SH-SY5Y (cell line): Measurements from ENCODE around the gene KNOP1.

Experiments
- GATA2 ChIP-seq: IDR thresholded peaks from 2 replicates; pipeline ENCODE4 v1.6.1; 2011; ENCODE audit warnings: mild to moderate bottlenecking, low read depth, low read length
- GATA3 ChIP-seq: IDR thresholded peaks from 2 replicates; pipeline ENCODE4 v1.6.1; 2011; ENCODE audit warnings: low read depth, mild to moderate bottlenecking, low read length, moderate library complexity

DNA sequence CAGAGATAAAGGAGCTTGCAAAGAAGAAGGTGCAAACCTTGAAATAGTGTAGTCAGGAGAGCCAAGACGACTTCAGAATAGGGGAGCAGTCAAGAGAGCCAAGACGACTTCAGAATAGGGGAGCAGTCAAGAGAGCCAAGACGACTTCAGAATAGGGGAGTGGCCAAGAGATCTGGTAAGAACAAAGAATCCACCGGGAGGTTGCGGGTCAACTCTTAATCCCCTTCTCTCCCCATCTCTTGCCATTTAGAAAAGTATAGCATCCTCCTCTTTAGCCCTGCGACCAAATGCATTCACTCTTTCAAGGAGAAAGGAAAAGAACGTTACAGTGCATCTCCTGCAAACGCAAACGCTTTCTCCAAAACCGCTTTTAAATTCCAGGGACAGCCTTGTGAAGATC, 713 bp downstream of the KNOP1 start:
- TF ChIP-seq GATA2 (no peak), GATA3 (no peak)
